AG09309 (cell line): Measurements from ENCODE around the gene ARL15.

Experiments used
- DNase-seq: peaks from one replicate; pipeline ENCODE4 v3.0.0-alpha.2; 2010; ENCODE audit warnings: low read depth
- H3K4me3 ChIP-seq: 2 replicates; pipeline ENCODE4 v1.5.1; 2011; ENCODE audit warnings: mild to moderate bottlenecking, low read depth, low read length, moderate library complexity; ENCODE audit not compliant: control insufficient read depth
- TF ChIP-seq, protein P1 (sequence below): IDR thresholded peaks from 2 replicates; pipeline ENCODE4 v1.5.1; 2011; ENCODE audit warnings: mild to moderate bottlenecking, low read depth, low read length, inconsistent platforms; ENCODE audit not compliant: insufficient read depth, control insufficient read depth; ENCODE audit errors: missing control alignments

Gene ARL15

DNA sequence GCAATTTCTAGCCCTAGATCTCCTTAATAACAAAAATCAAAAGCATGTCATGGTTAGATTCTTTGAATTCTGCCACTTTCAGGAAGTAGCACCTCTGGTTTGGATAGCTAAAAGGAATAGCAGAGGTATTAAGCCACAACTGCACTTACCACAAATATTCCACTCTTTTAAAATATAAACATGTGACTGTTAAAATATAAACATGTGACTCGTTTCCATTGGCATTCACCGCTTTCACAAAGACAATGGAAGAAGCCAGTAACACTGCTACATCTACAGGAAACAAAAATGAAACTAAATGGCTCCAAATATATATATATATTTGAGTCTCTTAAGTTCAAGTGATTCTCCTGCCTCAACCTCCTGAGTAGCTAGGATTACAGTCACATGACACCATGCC lies 222.9 kb downstream of the ARL15 start:
- DNase-seq = peak; percentile 52
- no peak overlapping the region for H3K4me3 ChIP-seq
- TF ChIP-seq, protein P1, sequence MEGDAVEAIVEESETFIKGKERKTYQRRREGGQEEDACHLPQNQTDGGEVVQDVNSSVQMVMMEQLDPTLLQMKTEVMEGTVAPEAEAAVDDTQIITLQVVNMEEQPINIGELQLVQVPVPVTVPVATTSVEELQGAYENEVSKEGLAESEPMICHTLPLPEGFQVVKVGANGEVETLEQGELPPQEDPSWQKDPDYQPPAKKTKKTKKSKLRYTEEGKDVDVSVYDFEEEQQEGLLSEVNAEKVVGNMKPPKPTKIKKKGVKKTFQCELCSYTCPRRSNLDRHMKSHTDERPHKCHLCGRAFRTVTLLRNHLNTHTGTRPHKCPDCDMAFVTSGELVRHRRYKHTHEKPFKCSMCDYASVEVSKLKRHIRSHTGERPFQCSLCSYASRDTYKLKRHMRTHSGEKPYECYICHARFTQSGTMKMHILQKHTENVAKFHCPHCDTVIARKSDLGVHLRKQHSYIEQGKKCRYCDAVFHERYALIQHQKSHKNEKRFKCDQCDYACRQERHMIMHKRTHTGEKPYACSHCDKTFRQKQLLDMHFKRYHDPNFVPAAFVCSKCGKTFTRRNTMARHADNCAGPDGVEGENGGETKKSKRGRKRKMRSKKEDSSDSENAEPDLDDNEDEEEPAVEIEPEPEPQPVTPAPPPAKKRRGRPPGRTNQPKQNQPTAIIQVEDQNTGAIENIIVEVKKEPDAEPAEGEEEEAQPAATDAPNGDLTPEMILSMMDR = no peak

DNA sequence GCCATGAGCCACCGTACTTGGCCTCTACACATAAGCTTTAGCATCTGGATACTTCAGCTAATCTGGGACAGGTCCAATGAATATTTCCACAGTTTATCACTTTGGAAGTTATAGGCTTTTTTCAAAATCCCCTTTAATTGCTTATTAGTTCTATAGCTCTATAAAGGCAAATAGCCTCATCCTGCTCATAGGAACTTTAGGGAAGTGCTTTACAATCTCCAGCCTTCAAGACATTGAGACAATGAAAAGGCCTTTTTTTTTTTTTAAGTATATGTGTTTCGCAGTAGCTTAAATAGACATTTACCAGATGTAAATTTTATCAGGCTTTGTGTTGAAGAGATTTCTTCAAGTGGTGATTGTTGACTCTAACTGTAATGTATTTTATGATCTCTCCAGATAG lies 224.2 kb downstream of the ARL15 start:
- H3K4me3 ChIP-seq = no peak overlapping the region
- DNase-seq = no peak
- TF ChIP-seq, protein P1 = no peak

DNA sequence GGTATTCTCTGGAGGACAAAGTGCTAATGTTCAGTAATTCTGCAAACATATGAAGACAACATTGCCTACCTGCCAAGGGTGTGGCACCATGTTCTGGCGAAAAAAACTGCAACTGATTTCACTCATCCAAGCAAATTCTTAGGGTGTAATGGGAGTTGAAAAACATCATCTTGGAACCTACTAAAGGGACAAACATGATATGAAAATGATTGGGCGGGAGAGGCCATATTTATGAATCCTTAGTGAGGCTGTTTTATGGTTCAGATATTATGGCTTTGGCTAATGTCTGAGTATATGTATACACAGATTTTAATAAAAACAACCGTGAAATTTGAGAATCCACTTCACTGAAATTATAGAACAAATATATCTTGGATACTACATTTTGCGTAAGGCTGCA lies 225.7 kb downstream of the ARL15 start:
- DNase-seq = no peak
- TF ChIP-seq, protein P1 = no peak
- no peak overlapping the region for H3K4me3 ChIP-seq

DNA sequence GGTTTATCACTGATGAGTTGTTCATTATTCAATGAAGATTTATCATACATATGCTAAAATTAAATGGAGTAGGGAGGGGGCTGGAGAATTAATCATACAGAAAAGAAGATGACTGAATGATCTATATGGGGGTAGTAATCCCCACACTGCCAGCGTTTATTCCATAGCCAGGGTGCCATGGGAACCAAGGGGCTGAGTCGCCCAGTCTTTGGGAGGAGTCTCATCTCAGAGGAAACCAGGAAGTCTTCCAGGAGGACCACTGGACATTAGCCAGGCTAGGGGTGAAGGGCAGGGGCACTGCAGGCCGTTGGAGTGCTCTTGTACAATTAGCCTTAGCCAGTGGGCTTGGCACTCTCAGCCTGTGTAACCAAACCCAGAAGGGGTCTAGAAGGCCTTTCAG lies 226.5 kb downstream of the ARL15 start:
- DNase-seq = no peak
- no peak overlapping the region for H3K4me3 ChIP-seq
- TF ChIP-seq, protein P1 = no peak

DNA sequence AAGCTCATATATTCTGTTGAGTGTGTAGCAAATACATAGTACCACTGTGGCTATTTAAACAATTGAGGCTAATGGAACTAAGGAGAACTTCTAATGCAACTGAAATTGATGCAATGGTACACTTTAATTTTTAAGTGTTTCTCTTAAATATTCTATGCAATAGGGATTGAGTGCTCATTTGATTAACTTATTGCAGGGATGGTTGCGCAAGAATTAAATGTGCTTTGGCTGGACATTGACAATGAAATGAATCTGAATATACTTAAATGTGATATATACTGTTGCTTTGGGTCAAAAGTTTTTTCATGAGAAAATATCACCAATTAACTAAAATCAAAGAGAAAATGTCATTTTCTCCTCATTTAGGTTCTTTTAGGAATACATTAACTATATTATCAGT lies 227.1 kb downstream of the ARL15 start:
- no peak overlapping the region for H3K4me3 ChIP-seq
- TF ChIP-seq, protein P1 = no peak
- DNase-seq = no peak

DNA sequence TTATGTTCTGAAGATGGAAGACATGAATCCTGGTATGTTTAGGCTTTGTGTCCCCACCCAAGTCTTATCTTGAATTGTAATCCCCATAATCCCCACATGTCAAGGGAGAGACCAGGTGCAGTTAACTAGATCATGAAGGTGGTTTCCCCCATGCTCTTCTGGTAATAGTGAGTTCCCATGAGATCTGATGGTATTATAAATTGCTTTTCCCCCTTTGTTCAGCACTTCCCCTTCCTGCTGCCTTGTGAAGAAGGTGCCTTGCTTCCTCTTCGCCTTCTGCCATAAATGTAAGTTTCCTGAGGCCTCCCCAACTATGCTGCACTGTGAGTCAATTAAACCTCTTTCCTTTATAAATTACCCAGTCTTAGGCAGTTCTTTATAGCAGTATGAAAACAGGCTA lies 229.0 kb downstream of the ARL15 start:
- H3K4me3 ChIP-seq = no peak overlapping the region
- TF ChIP-seq, protein P1 = no peak
- DNase-seq = no peak

DNA sequence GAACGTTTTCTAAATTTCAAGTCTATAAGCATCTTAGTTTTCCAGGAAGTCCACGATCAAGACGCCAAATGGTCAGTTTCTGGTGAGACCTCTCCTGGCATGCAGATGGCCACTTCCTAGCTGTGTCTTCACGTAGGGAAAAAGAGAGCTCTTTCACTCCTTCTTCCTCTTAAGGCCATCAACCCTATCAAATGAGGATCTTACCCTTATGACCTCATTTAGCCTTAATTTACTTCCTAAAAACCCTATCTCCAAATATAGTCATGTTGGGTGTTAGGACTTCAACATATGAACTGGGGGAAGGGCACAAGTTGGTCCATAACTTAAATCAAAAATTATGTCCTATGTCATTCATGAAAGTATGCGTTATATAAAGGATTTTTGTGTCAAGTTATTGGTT lies 229.5 kb downstream of the ARL15 start:
- TF ChIP-seq, protein P1 = no peak
- no peak for DNase-seq
- no peak overlapping the region for H3K4me3 ChIP-seq
